Measurements from ENCODE around the gene GNAL.

The GNAL gene

DNA sequence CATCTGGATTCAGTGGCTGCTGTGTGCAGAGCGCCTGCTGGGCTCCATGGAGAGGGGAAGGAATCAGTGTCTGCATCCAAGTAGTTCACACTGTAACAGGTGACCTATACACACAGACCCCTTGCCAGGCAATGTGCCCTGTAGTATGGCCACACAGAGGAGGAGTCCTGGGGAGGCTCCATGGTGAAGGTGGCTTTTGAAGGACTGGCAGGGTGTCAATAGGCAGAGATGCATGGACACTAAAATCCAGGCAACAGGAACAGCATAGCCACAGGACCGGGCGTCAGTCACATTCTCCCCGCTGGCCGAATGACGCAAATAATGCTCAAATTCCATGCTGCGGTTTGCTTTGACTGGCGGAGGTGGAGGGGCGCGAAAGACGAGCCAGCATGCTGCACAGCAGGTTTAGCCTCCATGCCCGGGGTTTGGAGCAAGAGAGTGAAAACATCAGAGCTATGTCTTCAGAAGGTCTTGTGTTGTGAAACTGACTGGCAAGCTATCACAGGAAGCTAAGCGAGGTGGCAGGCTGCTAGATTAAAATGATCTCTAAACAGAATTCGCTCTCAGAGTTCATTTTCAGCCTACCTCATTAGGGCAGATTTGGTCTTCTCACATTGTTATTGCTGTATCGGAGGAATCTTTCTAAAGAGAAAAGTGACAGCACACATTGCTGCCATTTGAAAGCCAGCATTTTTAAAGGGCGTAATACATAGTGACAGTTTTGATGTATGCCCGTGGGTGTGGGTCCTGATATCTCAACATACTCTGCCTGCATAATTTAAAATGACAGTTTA is 161.0 kb downstream of the GNAL start (continued):
- TF ChIP-seq, protein P1, sequence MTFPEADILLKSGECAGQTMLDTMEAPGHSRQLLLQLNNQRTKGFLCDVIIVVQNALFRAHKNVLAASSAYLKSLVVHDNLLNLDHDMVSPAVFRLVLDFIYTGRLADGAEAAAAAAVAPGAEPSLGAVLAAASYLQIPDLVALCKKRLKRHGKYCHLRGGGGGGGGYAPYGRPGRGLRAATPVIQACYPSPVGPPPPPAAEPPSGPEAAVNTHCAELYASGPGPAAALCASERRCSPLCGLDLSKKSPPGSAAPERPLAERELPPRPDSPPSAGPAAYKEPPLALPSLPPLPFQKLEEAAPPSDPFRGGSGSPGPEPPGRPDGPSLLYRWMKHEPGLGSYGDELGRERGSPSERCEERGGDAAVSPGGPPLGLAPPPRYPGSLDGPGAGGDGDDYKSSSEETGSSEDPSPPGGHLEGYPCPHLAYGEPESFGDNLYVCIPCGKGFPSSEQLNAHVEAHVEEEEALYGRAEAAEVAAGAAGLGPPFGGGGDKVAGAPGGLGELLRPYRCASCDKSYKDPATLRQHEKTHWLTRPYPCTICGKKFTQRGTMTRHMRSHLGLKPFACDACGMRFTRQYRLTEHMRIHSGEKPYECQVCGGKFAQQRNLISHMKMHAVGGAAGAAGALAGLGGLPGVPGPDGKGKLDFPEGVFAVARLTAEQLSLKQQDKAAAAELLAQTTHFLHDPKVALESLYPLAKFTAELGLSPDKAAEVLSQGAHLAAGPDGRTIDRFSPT (tag by site-specific recombination; IDR thresholded peaks at IDR 0.05) = peak; percentile 78
- TF ChIP-seq ZNF548 (tag by site-specific recombination; IDR thresholded peaks at IDR 0.05) = no peak
- TF ChIP-seq MZF1 (tag by site-specific recombination; IDR thresholded peaks at IDR 0.05; ENCODE audit: borderline replicate concordance) = no peak
- TF ChIP-seq, protein P2, sequence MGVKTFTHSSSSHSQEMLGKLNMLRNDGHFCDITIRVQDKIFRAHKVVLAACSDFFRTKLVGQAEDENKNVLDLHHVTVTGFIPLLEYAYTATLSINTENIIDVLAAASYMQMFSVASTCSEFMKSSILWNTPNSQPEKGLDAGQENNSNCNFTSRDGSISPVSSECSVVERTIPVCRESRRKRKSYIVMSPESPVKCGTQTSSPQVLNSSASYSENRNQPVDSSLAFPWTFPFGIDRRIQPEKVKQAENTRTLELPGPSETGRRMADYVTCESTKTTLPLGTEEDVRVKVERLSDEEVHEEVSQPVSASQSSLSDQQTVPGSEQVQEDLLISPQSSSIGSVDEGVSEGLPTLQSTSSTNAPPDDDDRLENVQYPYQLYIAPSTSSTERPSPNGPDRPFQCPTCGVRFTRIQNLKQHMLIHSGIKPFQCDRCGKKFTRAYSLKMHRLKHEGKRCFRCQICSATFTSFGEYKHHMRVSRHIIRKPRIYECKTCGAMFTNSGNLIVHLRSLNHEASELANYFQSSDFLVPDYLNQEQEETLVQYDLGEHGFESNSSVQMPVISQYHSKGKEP (tag by site-specific recombination; IDR thresholded peaks at IDR 0.05) = peak; percentile 81
- peak; percentile 62; the same call in 1 of the 2 replicates for TF ChIP-seq ZEB2 (tag by site-specific recombination; IDR thresholded peaks at IDR 0.05)
- TF ChIP-seq ZXDB (tag by site-specific recombination; IDR thresholded peaks at IDR 0.05) = peak; percentile 63
- TF ChIP-seq ZNF629 (tag by site-specific recombination; IDR thresholded peaks at IDR 0.05) = peak; percentile 94
- peak; percentile 88 for TF ChIP-seq ZBTB20 (tag by site-specific recombination; IDR thresholded peaks at IDR 0.05)
- 0 out of 2 replicates have a peak, but pooled peaks have one; percentile 37 for TF ChIP-seq ZNF639 (tag by site-specific recombination; IDR thresholded peaks at IDR 0.05)
- 0 out of 2 replicates have a peak, but pooled peaks have one; percentile 25 for TF ChIP-seq KLF17 (tag by site-specific recombination; IDR thresholded peaks at IDR 0.05)
- TF ChIP-seq ZFP37 (tag by site-specific recombination; IDR thresholded peaks at IDR 0.05) = peak; percentile 62; the same call in 1 of the 2 replicates
- no peak for TF ChIP-seq SP3 (tag by site-specific recombination; IDR thresholded peaks at IDR 0.05)
- TF ChIP-seq PRDM1 (tag by site-specific recombination; IDR thresholded peaks at IDR 0.05) = peak; percentile 39; the same call in 1 of the 2 replicates
- TF ChIP-seq ZNF24 (tag by site-specific recombination; IDR thresholded peaks at IDR 0.05) = peak; percentile 63; the same call in 1 of the 2 replicates
- peak; percentile 67; the same call in 1 of the 2 replicates for TF ChIP-seq ZNF501 (tag by site-specific recombination; IDR thresholded peaks at IDR 0.05)
- TF ChIP-seq ZNF18 (tag by site-specific recombination; IDR thresholded peaks at IDR 0.05) = peak; percentile 84
- TF ChIP-seq OSR2 (tag by site-specific recombination; IDR thresholded peaks at IDR 0.05) = 0 out of 2 replicates have a peak, but pooled peaks have one; percentile 12
- no peak for TF ChIP-seq ZNF311 (tag by site-specific recombination; IDR thresholded peaks at IDR 0.05; ENCODE audit: borderline replicate concordance)
- TF ChIP-seq REPIN1 (tag by site-specific recombination; IDR thresholded peaks at IDR 0.05; ENCODE audit: low read depth) = no peak
- TF ChIP-seq ZNF558 (tag by site-specific recombination; IDR thresholded peaks at IDR 0.05) = no peak
- TF ChIP-seq ZNF416 (tag by site-specific recombination; IDR thresholded peaks at IDR 0.05) = no peak
- TF ChIP-seq KLF1 (tag by site-specific recombination; IDR thresholded peaks at IDR 0.05) = 0 out of 2 replicates have a peak, but pooled peaks have one; percentile 3
- TF ChIP-seq HOXD13 (CRISPR knock-in tag; IDR thresholded peaks at IDR 0.05; ENCODE audit: borderline replicate concordance) = no peak
- TF ChIP-seq ZSCAN30 (tag by site-specific recombination; IDR thresholded peaks at IDR 0.05) = 0 out of 2 replicates have a peak, but pooled peaks have one; percentile 25
- TF ChIP-seq ZNF623 (tag by site-specific recombination; IDR thresholded peaks at IDR 0.05) = no peak
- peak; percentile 49; the same call in 1 of the 2 replicates for TF ChIP-seq ZBTB8A (tag by site-specific recombination; IDR thresholded peaks at IDR 0.05)
- no peak for TF ChIP-seq ZFP3 (tag by site-specific recombination; IDR thresholded peaks at IDR 0.05; ENCODE audit: low read depth)
- no peak for TF ChIP-seq YY2 (tag by site-specific recombination; IDR thresholded peaks at IDR 0.05)
- TF ChIP-seq SCRT1 (tag by site-specific recombination; IDR thresholded peaks at IDR 0.05; ENCODE audit: borderline replicate concordance) = peak; percentile 94
- TF ChIP-seq ZBTB7A (tag by site-specific recombination; IDR thresholded peaks at IDR 0.05; ENCODE audit: low read depth) = no peak
- TF ChIP-seq ZNF132 (tag by site-specific recombination; IDR thresholded peaks at IDR 0.05; ENCODE audit: borderline replicate concordance) = no peak
- peak; percentile 67 for TF ChIP-seq ZBTB17 (tag by site-specific recombination; IDR thresholded peaks at IDR 0.05)
- no peak for TF ChIP-seq ZNF610 (tag by site-specific recombination; IDR thresholded peaks at IDR 0.05; ENCODE audit: borderline replicate concordance)

All from HEK293 (cell line).